IMR-90 (cell line): Measurements from ENCODE around the gene ATP9B.

ENCODE experiments used
- CTCF ChIP-seq: conservative IDR thresholded peaks from 2 replicates; pipeline ENCODE4 v1.5.1; 2012; ENCODE audit warnings: mild to moderate bottlenecking, low read depth, low read length, improper control_type of control experiment
- POLR2A ChIP-seq: IDR thresholded peaks from 2 replicates; pipeline ENCODE4 v1.6.1; 2012; ENCODE audit warnings: mild to moderate bottlenecking, low read depth, low read length
- USF2 ChIP-seq: fragments of 150-350 bp; IDR thresholded peaks from 2 replicates; pipeline ENCODE4 v1.6.1; 2017; ENCODE audit warnings: mild to moderate bottlenecking, antibody characterized with exemption, low read length, low read depth

DNA sequence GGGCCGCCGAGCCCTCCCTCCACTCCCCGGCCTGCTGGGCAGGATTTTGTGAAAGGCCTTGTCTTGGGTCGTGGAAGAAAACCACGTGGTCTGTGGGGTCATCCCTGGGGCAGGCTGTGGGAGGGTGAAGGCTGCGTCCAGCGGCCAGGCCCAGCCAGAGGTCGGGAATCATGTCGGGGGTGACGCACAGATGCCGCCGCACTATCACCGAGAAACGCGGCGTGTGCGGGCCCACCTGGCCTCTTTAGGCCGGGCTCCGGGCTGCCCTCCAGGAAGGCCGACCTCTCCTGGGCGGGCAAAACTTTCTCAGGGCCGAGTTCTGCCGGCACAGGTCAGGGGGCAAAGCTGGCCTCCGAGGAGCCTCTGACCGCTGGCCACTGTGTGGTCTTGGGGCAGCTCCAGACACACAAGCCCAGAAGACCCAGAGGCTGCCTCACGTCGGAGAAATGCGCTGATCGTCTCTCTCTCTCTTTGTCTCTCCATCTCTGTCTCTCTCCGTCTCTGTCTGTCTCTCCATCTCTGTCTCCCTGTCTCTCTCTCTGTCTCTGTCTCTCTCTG lies 354.9 kb downstream of the ATP9B start:
- TF ChIP-seq USF2 (no peak), CTCF (no peak), POLR2A (no peak)
